ENCODE measurements around the gene ACAN. TPM values are rescaled to one million over a fixed set of nuclear protein-coding genes. Genes with fewer than 3 reads are reported as not detected.

The ACAN gene
- total RNA-seq, 1 experiment from 2014 or later: not detected

DNA sequence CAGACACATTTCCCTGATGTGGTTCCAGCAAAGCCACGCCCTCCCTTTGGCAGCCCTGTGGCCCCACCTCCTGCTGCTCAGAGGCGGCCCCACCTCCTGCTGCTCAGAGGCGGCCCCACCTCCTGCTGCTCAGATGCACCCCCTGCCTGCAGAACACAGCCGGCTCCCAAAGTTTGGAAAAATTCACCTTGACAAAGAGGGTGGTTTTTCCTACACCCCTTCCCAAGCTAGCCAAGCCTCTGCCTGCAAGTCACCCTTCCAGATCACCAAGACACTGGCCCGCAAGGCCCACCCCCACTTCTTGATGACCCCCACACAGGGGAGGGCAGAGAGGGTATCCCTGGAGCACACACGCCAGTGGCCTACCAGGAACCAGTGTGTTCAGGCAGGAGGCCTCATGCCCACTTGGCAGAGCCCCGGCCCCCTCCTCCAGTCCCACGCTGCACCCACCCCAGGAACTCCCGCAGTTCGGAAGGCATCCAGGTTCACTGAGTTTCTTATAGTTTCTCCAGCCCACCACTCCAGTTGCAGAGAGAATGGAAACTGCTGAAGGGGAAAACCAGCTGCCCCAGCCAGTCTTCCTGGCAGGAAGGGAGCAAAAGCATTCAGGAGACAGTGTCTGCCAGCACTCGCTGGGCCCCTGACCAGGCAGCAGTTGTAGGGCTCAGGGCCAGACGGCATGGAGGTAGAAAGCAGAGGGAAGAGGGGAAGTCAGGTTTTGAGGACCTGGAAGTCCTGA lies 94.4 kb downstream of the ACAN start:
- no TSS peak for BruUV-seq (replicated peaks)

DNA sequence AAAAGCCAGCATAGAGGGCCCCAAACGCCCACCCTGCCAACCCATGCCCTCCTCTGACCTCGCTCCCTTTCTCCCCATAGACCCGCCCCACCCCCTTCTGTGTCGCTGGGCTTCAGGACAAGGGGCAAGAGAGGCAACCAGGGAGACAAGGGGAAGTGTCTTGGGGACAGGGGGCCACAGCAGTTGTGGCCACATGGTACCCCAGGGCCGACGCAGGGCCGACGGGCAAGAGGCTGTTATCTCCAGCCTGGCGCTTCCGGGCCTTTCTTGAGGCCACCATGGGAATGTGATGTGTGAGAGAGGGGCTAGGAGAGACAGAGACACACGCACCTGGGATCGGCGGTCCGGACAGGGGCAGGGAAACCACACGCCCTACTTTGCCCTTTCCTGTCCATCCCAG lies 95.5 kb downstream of the ACAN start:
- H3K27ac ChIP-seq: no peak overlapping the region
- H2AFZ ChIP-seq: no peak overlapping the region
- ChIA-PET CTCF (no interaction called here), POLR2A (ENCODE audit: unreplicated experiment) (no interaction called here)
- intact Hi-C loops (cut with micrococcal nuclease; ENCODE audit: unreplicated experiment): loop anchor here (10.0 kb wide), 1 partner anchor 436 kb away; the partner anchor contains the start of gene POLG
- no peaks in the 10 kb centered on the region for H4K20me1 ChIP-seq (ENCODE audit: insufficient read depth)
- TF ChIP-seq, protein P1, sequence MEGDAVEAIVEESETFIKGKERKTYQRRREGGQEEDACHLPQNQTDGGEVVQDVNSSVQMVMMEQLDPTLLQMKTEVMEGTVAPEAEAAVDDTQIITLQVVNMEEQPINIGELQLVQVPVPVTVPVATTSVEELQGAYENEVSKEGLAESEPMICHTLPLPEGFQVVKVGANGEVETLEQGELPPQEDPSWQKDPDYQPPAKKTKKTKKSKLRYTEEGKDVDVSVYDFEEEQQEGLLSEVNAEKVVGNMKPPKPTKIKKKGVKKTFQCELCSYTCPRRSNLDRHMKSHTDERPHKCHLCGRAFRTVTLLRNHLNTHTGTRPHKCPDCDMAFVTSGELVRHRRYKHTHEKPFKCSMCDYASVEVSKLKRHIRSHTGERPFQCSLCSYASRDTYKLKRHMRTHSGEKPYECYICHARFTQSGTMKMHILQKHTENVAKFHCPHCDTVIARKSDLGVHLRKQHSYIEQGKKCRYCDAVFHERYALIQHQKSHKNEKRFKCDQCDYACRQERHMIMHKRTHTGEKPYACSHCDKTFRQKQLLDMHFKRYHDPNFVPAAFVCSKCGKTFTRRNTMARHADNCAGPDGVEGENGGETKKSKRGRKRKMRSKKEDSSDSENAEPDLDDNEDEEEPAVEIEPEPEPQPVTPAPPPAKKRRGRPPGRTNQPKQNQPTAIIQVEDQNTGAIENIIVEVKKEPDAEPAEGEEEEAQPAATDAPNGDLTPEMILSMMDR (conservative IDR thresholded peaks at IDR 0.05): no peak
- no peak for TF ChIP-seq EZH2 (IDR thresholded peaks at IDR 0.05; ENCODE audit: low read depth)
- BruUV-seq (replicated peaks): no TSS peak
- H3K4me2 ChIP-seq: no peak overlapping the region
- H3K9me3 ChIP-seq (ENCODE audit: insufficient read depth, low read depth): no peaks in the 10 kb centered on the region
- no peaks in the 10 kb centered on the region for H3K36me3 ChIP-seq (ENCODE audit: low read depth)
- no peaks in the 10 kb centered on the region for H3K9me2 ChIP-seq (ENCODE audit: insufficient read depth)
- DNase-seq: no peak
- H3K27me3 ChIP-seq (ENCODE audit: insufficient read depth, low read depth): peaks cover 19% of the 10 kb centered on the region; the same call in 1 of the 2 replicates
- no peaks in the 10 kb centered on the region for H3F3A ChIP-seq (ENCODE audit: insufficient read depth, low read depth)
- 0 out of 2 replicates have a peak, but pooled peaks cover 3% of the 10 kb centered on the region for H3K4me1 ChIP-seq (replicated peaks; ENCODE audit: insufficient read depth)
- no peaks in the 10 kb centered on the region for H3K79me2 ChIP-seq (ENCODE audit: low read depth)
- no peak overlapping the region for H3K4me3 ChIP-seq

More for the DNA sequence above, 94.4 kb downstream of the ACAN start:
- Histone ChIP-seq H3K4me3 (no peak overlapping the region), H3K36me3 (ENCODE audit: low read depth) (no peaks in the 10 kb centered on the region), H3K9me2 (ENCODE audit: insufficient read depth) (no peaks in the 10 kb centered on the region), H3F3A (ENCODE audit: insufficient read depth, low read depth) (no peaks in the 10 kb centered on the region), H4K20me1 (ENCODE audit: insufficient read depth) (no peaks in the 10 kb centered on the region), H3K9me3 (ENCODE audit: insufficient read depth, low read depth) (no peaks in the 10 kb centered on the region), H3K4me2 (no peak overlapping the region), H3K27ac (no peak overlapping the region), H2AFZ (no peak overlapping the region), H3K27me3 (ENCODE audit: insufficient read depth, low read depth) (peaks cover 19% of the 10 kb centered on the region; the same call in 1 of the 2 replicates), H3K4me1 (replicated peaks; ENCODE audit: insufficient read depth) (0 out of 2 replicates have a peak, but pooled peaks cover 3% of the 10 kb centered on the region), H3K79me2 (ENCODE audit: low read depth) (no peaks in the 10 kb centered on the region)
- intact Hi-C loops (cut with micrococcal nuclease; ENCODE audit: unreplicated experiment): loop anchor here (2.0 to 10.0 kb wide), 2 partner anchors 241 to 437 kb away; partner anchors contain the start of gene POLG
- no peak for TF ChIP-seq EZH2 (IDR thresholded peaks at IDR 0.05; ENCODE audit: low read depth)
- TF ChIP-seq, protein P1 (conservative IDR thresholded peaks at IDR 0.05): peak; percentile 57
- DNase-seq: peak; percentile 62 to 84
- ChIA-PET POLR2A (ENCODE audit: unreplicated experiment) (no interaction called here), CTCF (interaction anchor here (0.6 kb wide), 1 partner anchor 307 kb away, joined by 4 read pairs; no protein-coding TSS in a partner anchor)

DNA sequence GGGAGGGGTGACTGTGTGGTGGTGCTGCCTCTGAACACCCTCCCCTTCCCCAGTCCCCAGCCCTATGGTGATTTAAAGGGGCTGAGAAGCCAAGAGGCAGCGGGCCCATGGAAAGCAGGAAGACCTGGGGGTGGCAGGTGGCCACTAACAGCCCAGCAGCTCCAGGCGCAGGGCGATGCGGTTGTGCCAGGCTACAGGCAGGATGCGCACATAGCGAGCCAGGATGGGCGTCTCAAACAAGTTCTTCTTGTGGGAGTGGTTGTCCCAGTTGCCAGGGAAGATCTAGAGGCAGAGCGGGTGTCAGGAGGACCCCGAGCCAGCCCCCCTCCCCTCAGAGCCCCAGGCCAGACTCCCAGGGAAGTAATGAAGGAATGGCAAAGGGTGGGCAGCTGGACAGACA lies 96.0 kb downstream of the ACAN start:
- Histone ChIP-seq H3K9me2 (ENCODE audit: insufficient read depth) (no peaks in the 10 kb centered on the region), H2AFZ (no peak overlapping the region), H3K79me2 (ENCODE audit: low read depth) (no peaks in the 10 kb centered on the region), H3K27ac (no peak overlapping the region), H4K20me1 (ENCODE audit: insufficient read depth) (no peaks in the 10 kb centered on the region), H3K4me2 (no peak overlapping the region), H3K4me1 (replicated peaks; ENCODE audit: insufficient read depth) (0 out of 2 replicates have a peak, but pooled peaks cover 3% of the 10 kb centered on the region), H3K36me3 (ENCODE audit: low read depth) (no peaks in the 10 kb centered on the region), H3K9me3 (ENCODE audit: insufficient read depth, low read depth) (no peaks in the 10 kb centered on the region), H3F3A (ENCODE audit: insufficient read depth, low read depth) (no peaks in the 10 kb centered on the region), H3K27me3 (ENCODE audit: insufficient read depth, low read depth) (peaks cover 14% of the 10 kb centered on the region; the same call in 1 of the 2 replicates), H3K4me3 (no peak overlapping the region)
- DNase-seq: no peak
- intact Hi-C loops (cut with micrococcal nuclease; ENCODE audit: unreplicated experiment): loop anchor here (10.0 kb wide), 1 partner anchor 436 kb away; the partner anchor contains the start of gene POLG
- no TSS peak for BruUV-seq (replicated peaks)
- ChIA-PET POLR2A (ENCODE audit: unreplicated experiment) (no interaction called here), CTCF (no interaction called here)
- TF ChIP-seq EZH2 (IDR thresholded peaks at IDR 0.05; ENCODE audit: low read depth): no peak
- TF ChIP-seq, protein P1 (conservative IDR thresholded peaks at IDR 0.05): no peak

Data from PC-9 (cell line).